KOPT-K1 (cell line): ENCODE data around the gene TLE4.

Experiments
- H3K27ac ChIP-seq: fragments of 200-600 bp; sonication (generic); 2 replicates; pipeline ENCODE4 v1.5.1; 2016; ENCODE audit warnings: antibody characterized with exemption, mild to moderate bottlenecking, low read depth, low read length; ENCODE audit not compliant: poor library complexity, severe bottlenecking
- H3K36me3 ChIP-seq: fragments of 200-600 bp; sonication (generic); 2 replicates; pipeline ENCODE4 v1.5.1; 2017; ENCODE audit warnings: antibody characterized with exemption, mild to moderate bottlenecking, low read length, moderate library complexity; ENCODE audit not compliant: insufficient read depth
- H3K9me3 ChIP-seq: fragments of 200-600 bp; sonication (generic); 2 replicates; pipeline ENCODE4 v1.5.1; 2017; ENCODE audit warnings: antibody characterized with exemption, low read length, mild to moderate bottlenecking; ENCODE audit not compliant: insufficient read depth, poor library complexity, severe bottlenecking

TLE4 gene

DNA sequence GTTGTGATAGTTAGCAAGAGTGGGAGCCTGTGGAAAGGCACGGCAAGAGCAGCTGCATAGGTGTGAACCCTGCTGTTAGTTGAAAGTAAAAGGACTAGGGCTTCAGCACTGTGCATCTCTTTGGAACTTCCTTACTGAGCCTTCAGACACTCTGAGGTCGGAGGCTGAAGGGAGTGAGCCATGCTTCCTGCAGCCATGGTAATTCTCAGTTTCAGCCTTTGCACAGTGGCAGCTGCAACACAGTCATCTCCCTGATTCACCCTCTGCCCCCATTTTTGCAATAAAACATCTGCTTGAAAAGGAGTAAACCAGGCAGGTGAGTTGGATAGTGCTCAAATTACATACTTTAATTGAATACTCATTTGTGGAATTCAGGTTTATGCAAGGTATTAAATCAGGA is 6.5 kb upstream of the TLE4 start:
- Histone ChIP-seq H3K27ac (no peak overlapping the region), H3K36me3 (no peaks in the 10 kb centered on the region), H3K9me3 (no peaks in the 10 kb centered on the region)

DNA sequence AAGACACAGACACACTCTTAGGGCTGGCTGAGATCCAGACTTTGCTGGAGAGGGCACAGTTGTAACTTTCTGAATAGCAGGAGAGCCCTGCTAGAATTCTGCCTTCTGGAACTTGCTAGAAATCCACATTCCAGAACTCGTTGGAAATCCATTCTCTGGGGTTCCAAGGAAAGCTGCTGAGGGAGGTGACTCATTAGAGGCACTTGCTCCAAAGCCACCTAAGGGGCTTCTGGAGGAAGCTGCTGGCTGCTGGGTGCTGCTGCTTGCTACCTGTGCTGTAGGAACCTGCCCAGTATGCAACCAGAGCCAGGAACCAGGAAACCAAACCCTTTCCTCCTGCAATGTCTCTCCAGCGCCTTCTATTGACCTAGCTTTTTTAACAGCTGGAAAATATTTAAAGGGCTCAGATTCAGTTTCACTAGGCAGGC is 4.1 kb upstream of the TLE4 start:
- Histone ChIP-seq H3K9me3 (no peaks in the 10 kb centered on the region), H3K27ac (no peak overlapping the region), H3K36me3 (no peaks in the 10 kb centered on the region)

DNA sequence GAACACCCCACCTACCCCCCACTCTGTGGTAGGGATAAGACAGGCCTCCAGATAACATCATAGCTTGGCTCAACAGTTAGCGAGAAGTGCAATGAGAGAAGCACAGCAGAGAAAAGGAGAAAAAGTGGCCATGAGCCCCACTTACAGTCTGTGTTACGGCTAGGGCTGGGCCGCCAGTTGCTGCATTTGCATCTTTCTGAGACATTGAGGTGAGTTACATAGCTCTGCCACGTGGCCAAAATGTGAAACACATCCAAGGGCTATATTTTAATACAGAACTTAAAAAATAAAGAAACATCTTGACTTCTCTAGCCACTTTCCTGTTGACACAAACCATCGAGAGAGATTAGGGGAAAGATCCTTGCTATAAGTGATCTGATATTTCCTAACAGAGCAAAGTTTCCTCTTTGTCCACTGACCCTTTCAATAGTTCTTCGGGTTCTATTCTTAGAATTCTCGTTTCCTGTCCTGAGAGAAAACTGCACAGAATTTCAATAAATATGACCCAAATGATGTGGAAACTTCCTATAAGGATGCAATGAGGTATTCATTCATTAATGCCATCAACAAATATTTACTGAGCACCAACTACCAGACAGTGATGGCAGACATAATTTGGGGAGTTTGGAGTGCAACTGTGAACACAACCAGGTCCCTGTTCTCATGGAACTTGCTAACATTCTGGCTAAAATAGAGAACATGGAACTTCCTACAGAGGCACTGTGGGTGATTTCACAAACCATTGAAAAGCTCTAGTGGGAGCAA is 3.2 kb upstream of the TLE4 start:
- Histone ChIP-seq H3K27ac (no peak overlapping the region), H3K9me3 (no peaks in the 10 kb centered on the region), H3K36me3 (no peaks in the 10 kb centered on the region)

DNA sequence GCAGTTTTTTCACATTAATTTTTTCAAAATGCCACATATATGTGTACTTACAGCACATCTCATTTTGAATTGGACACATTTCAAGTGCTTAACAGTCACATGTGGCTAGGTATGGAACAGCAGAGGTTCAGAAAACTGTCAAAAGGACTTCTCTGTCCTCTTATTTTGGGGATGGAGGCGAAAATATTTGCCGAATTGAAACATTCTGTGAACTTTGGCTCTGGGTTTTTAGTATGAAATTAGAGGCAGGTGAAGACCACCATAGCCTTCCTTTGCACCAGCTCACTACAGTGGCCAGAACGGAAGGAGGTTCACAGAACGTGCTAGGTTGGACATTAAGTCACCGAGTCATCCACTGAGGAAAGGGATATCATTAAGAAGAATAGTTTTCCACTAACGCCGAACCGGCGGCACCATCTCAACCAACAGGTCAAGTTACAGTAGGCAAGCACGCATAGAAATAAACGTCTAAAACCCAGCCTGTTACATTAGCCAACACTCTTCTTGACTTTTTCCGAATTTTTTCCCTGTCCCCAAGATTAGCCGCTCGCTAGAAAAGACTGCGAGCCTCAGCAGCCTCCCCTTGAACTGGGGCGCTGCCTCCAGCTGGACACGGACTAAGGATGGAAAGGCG is 1.8 kb upstream of the TLE4 start:
- Histone ChIP-seq H3K27ac (no peak overlapping the region), H3K9me3 (no peaks in the 10 kb centered on the region), H3K36me3 (no peaks in the 10 kb centered on the region)

DNA sequence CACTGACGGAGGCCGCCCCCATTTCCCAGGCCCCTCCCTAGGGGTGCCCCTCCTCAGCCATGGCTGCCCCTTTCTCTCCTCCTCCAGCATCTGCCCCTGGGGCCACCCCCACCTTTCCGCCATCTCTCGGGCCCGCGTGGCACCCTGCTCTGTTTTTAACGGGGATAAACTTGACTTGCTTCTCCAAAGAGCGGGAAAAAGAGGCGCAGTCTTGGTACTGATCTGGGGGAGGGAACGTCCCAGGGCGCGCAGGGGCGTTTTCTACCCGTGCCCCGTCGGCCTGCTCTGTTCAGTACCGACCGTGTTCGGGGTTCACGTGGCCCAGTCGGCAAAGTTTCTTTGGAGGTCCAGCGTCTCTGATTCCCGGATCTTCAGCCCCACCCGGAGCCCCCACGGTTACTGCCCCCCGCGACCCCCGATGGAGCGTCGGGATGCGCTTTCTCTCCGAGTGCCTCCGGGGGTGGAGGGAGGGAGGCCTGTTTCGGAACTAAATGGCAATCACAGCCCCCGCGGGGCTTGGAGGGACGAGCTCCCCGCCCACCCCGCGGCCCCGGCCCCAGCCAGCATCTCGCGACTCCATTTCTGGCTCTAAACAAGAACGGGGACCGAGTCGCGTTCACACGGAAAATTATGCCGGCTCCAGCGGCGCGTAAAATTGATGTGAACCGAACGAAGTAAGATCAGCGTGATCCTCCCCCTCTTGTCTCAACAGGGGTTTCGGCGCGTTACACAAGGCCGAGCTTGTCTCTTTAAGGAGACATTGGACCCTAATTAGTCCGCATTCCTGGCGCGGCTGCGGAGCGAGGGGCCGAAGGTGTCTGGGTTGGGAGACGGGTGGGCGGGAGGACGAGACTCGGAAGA is 1.1 kb upstream of the TLE4 start:
- no peaks in the 10 kb centered on the region for H3K9me3 ChIP-seq
- H3K27ac ChIP-seq, result peak overlapping the region; percentile 68
- H3K36me3 ChIP-seq, result no peaks in the 10 kb centered on the region

DNA sequence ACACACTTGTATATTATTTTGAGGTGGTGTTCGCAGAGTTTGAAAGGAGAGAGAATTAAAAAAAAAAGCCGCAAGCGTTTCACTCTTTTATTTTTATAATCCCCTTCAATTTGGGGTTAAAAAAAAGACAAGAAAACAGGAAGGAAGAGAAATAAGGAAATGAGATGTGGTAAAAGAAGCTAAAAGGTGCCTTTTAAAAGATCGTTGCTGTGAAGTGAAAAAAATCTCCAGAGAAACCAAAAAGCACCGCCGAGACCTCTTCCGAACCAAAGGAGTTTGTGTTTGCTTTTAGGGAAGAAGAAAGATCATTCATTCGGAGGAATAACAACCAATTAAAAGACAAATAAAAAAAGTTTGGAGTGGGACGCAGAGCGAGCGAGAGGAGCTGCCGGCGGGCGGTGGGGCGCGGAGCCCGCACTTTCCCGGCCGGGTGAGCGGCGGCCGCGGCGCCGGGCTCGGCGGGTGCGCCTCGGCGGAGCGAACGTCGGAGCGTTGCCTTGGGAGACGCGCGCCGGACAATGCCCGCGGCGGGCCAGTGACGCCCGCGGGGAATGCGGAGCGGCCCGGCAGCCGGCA is 355 bp downstream of the TLE4 start:
- peak overlapping the region; percentile 71 for H3K27ac ChIP-seq

DNA sequence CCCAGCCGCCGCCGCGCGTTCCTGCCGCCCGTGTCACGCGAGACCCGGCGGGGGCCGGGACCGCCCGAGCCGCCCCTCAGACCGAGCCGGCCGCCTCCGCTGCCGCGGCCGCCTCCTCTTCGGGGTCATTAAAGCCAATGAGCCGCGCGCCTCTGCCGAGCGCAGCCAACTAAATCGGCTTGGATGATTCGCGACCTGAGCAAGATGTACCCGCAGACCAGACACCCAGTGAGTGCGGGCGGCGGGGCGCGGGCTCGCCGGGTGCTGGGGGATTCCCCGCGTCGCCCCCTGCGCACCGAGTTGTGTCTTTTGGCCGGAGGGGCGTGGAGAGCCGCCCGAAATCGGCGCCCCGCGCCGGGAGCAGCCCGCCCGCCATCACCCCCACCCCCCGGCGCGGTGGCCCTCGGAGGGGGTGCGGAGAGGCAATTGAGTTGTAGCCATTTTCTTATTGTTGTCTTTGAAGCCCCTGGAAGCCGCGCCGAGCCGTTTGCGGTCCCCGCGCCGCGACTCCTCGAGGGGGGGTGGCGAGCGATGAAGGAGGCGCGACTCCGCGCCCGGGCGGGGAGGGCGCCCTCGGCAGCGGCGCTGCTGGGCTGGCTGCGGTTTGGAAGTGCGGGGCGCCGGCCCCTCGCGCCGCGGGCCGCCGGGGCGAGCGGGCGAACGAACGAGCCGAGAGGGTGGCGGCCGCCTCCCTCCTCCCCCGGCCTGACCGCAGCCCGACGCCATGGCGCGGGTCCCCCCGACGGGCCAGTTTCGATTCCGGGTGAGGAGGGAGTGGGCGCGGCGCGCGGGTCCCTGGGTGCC is 1.0 kb downstream of the TLE4 start:
- Histone ChIP-seq H3K36me3 (no peaks in the 10 kb centered on the region), H3K9me3 (no peaks in the 10 kb centered on the region), H3K27ac (peak overlapping the region; percentile 71)

More for the DNA sequence above, 355 bp downstream of the TLE4 start:
- Histone ChIP-seq H3K36me3 (no peaks in the 10 kb centered on the region), H3K9me3 (no peaks in the 10 kb centered on the region)

DNA sequence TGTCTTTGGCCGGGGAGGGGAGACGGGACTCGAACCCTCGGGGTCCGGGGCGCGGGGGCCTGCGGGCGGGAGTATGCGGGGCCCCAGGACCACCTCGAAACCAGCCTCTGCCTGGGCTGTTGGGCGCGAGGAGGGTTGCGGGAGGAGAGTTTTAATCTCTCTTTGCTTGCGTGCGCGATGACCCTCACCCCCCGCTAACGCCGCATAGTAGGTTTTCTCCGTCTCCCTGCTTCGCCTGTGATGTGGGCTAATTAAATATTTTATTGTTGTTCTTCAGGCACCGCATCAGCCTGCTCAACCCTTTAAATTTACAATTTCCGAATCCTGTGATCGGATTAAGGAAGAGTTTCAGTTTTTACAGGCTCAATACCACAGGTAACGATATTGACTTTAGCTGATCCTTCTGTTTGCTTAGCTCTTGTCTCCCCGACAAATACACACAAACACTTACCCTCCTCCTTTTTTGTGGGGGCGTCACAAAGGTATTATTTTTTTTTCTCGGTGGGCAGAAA is 1.7 kb downstream of the TLE4 start:
- no peaks in the 10 kb centered on the region for H3K9me3 ChIP-seq
- H3K27ac ChIP-seq, result peak overlapping the region; percentile 71
- no peaks in the 10 kb centered on the region for H3K36me3 ChIP-seq

DNA sequence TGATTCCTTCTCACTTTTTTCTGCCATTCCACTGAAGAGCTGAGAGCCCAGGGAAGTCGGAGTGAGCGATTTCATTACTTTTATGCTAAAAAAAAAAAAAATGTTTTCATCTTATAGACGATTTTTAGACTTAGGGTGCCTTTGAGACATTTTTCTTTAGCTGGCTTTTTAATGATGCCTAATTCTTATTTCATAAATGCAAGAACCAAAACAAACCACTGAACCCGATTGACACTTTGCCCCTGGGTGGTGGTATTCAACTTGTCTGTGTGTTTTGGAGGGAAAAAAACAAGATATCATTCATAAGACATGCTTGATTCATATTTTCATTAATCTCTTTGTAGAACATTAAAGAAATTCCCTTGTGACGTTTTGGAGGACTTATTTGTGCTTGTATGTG is 2.4 kb downstream of the TLE4 start:
- H3K9me3 ChIP-seq, result no peaks in the 10 kb centered on the region
- H3K27ac ChIP-seq, result no peak overlapping the region

DNA sequence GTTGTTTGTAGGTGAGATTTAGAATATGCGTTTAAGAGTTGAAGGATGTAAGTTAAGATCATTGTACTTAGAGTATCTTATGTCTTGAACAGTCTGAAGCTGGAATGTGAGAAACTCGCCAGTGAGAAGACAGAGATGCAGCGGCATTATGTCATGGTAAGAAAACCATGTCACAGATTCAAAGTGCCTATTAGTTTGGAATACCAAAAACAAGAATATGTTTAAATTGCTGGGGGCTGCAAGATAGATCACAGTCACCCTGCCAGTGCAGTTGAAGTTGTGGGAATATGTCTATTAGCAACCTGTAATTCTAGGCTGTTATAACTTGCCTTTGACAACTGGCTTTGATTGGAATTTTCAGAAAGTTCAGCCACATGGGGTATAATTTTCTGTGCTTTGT is 3.0 kb downstream of the TLE4 start:
- no peaks in the 10 kb centered on the region for H3K9me3 ChIP-seq
- no peak overlapping the region for H3K27ac ChIP-seq
- H3K36me3 ChIP-seq, result no peaks in the 10 kb centered on the region

More for the DNA sequence above, 2.4 kb downstream of the TLE4 start:
- no peaks in the 10 kb centered on the region for H3K36me3 ChIP-seq

DNA sequence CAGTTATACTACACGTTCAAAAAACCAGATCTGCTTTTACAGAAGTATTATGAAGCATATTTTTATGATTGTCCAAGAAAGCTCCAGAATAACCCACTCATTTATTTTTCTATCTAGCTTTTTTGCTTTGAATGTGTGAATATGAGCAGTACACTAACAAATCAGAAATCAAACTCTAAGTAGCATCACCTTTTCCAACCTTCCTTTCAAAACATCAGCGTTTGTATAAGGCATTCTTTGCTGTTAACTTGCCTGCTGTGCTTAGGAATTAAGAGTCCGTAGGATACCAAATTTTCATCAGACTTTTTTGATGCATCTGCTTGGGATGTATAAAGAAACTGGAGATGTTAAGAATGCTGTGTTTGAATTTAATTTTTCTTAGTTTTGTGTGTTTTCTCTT is 3.8 kb downstream of the TLE4 start:
- no peak overlapping the region for H3K27ac ChIP-seq
- H3K9me3 ChIP-seq, result no peaks in the 10 kb centered on the region
- H3K36me3 ChIP-seq, result no peaks in the 10 kb centered on the region

DNA sequence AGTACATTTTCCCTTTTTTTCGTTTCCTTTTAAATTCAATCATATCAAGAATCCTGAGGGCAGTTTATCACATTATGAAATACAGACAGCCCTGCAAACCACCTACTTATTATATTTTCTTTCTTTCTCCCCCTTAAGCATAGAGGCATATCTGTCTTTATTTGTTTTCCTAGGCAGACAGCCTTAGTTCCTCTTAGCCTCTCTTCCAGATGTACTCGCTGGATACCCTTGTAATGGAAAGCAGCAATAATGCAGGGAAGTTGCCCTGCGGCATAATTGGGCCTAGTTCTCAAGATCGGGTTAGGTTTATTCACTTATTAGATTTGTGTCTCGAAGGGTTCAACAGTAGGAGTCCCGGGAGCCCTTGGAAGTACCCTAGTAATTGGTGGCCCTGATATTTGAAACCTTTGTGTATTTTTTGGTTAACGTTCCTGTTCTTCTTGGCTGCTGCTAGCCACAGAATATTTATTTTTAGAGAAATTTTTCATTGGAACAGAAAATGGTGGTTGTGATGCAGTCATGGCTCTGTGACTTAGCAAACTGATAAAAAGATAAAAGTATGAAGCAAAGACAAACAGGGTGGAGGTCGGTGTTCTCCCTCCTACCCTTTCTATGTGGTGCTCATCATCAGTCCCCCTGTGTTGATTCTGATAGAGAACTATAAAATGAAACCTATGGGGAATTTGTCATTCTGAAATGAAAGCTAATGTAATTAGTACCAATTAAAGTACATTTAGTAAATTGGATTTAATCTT is 6.4 kb downstream of the TLE4 start:
- Histone ChIP-seq H3K27ac (no peak overlapping the region), H3K36me3 (no peaks in the 10 kb centered on the region), H3K9me3 (no peaks in the 10 kb centered on the region)

DNA sequence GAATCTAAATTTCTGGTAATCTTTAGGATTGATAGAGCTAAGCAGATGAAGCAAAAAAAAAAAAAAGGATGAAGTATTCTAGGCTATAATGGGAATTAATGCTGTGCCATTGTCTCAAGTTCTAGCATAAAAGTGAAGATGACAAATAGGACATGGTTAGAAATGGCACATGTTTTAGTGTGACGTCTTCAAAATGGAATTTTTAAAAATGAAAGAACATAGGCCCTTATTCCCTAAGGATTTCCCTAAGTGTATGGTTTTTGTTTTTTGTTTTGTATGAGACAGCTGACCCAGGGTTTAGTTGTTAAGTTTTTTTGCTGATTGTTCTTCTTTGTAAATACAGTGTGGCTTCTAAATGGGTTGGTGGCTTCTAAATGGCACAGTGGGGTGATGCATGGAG is 7.1 kb downstream of the TLE4 start:
- H3K36me3 ChIP-seq, result no peaks in the 10 kb centered on the region
- H3K9me3 ChIP-seq, result no peaks in the 10 kb centered on the region
- H3K27ac ChIP-seq, result no peak overlapping the region

DNA sequence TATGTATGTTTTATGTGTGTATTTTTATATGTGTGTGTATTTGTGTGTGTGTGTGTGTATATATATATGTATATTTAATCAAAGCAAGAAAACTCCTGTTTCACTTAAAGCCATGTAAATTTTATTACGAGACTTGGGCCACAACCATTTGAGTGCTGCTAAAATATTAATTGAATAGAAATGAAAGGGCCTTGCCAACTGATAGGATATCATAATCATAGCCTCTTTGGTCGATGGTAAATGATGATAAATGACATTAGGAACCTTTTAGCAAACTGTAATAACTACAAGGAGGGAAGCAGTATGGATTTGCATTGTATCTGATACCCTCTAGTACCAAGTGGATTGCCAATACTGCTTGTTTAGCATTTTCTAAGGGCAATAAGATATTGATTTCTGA is 7.9 kb downstream of the TLE4 start:
- H3K27ac ChIP-seq, result no peak overlapping the region
- H3K9me3 ChIP-seq, result no peaks in the 10 kb centered on the region
- no peaks in the 10 kb centered on the region for H3K36me3 ChIP-seq
